ENCODE data around the gene CSMD2.

The CSMD2 gene

GRCh38 chr1:33635336-33636012 is 529.6 kb downstream of the CSMD2 start:
- DNase-seq (ENCODE audit: low read depth), result no peak

DNA sequence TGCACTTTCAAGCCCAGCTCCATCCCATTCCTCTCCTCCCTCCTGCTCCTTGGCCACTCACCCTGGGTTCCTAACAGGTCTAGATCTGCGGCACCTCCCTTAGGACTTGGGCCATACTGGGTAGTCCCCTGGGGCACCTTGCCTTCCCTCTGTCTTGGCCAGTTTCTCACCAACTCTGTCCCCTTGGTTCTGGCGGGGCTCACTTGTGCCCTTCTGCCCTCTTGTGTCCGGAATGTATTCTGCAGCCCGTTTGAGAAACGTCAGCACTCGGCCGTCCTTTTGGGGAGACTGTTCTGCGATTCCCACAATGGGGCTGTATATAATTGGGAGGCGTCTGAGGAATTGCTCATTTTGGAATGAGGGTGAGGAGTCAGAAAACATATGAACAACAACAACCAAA is 530.2 kb downstream of the CSMD2 start:
- no peak for DNase-seq (ENCODE audit: low read depth)

GRCh38 chr1:33634143-33634542 is 530.9 kb downstream of the CSMD2 start:
- DNase-seq (ENCODE audit: low read depth), result no peak

GRCh38 chr1:33633019-33633801 is 531.8 kb downstream of the CSMD2 start:
- DNase-seq (ENCODE audit: low read depth), result peak; percentile 62

GRCh38 chr1:33630686-33631085 is 534.3 kb downstream of the CSMD2 start:
- DNase-seq (ENCODE audit: low read depth), result no peak

- DNase-seq (ENCODE audit: low read depth), result no peak
Observed at GRCh38 chr1:33626801-33627200, 538.2 kb downstream of the CSMD2 start.

DNA sequence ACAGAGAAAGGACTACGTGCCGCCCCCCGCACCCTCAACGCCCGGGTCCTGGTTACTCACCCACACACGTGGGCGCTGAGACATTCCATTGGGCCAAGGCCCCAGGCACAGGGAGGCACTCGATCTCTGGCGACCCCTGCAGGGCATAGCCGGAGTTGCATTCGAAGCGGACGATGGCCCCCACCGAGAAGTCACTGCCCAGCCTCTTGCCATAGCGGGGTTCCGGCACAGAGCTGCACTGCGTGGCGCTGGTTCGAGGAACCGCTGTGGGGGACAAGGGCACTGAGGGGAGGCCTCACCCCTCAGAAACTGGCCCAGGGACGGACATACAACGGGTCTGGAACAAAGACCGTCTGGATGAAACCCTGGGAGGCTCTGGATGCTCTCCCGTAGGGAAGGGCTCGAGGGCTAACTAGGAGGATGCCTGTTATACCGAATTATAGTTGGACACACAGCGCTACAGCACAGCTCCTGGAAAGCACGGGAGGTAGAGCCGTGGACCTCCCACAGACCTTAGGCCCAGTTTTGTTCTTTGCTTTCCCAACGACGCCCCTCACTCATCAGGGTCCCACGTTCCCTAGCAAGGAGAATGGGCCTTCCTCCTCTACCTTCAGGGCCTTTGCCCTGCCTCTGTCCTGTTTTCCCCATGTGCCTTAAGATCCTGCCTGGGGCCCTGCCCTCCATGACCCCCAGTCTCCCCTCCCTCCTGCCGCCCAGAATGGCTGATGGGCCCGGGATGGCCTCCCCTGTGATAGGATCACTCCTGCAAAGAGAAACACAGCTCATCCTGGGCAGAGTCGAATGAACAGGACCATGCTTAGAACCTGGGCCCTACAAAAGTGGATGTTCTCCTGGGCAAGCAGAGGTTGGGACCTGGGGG is 539.8 kb downstream of the CSMD2 start:
- DNase-seq (ENCODE audit: low read depth), result no peak

DNA sequence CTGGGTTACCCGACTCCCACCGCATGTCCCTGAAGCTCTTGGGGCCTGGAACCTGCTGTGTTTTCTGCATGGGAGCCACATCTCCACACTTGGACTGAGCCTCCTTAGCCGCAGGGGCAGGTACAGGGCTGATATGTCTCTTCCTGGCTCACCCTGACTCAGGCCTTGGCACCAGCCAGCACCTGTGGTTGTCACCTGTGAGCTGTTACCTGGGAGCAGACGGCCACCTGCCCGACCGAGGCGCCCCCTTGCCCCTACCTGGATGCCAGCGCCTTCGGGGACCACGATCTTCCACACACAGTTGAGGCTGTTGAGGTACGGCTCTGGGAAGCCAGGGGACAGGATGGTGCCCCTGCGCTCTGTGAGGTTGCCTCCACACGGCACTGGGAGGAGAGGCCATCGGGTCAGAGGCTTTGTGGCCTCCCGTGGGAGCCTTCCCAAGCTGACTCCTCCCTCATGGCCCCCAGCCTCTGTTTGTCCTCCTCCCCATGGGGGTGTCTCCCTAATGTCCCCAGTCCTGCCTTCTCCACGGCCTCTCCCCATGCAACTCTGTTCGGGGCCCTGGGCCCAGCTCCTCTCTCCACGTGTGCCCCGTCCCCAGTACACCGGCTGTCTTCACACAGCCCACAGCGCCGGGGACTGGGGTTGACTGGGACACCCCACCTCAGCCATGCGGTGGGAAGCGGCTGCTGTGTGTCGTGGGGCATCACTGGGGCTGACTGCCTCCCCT is 540.6 kb downstream of the CSMD2 start:
- no peak for DNase-seq (ENCODE audit: low read depth)

GRCh38 chr1:33623811-33624210 is 541.2 kb downstream of the CSMD2 start:
- DNase-seq (ENCODE audit: low read depth), result no peak

GRCh38 chr1:33622757-33623156 is 542.3 kb downstream of the CSMD2 start:
- DNase-seq (ENCODE audit: low read depth), result no peak

DNA sequence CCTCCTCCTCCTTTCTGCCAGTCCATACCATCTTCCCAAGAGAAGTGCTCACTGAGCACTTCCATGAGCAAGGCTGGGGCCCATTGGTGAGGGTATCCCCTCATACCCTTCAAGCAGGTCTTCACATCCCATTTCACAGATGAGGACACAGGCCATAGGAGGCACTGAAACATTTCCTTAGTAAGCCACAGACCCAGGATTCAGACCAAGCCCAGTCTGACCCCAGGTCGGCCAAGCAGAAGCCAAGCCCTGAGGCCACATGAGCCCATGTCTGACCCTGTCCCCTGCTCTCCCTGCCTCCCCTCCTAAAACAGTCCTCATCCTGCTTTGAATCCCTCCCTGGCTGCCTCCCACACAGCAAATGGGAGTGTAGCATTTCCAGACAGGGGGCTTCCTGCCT is 546.4 kb downstream of the CSMD2 start:
- DNase-seq (ENCODE audit: low read depth), result no peak

DNA sequence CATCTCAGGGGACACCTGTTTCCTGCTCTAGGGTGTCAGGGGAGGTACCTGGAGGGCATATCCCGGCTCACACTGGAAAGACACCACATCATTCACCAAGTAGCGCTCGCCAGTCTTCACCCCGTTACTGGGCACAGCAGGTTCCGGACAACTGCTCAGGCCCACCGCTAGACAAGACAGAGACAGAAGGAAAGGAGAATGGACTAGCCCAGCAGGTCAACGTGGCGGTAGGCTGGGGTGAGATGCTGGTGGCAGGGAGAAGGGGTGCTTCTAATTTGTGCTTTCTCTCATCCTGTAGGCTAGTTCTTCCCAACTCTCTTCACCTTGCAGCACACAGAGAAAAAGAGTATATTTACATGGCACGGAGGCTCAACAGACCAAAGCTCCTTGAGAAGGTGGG is 547.6 kb downstream of the CSMD2 start:
- no peak for DNase-seq (ENCODE audit: low read depth)

GRCh38 chr1:33616780-33617179 is 548.2 kb downstream of the CSMD2 start:
- no peak for DNase-seq (ENCODE audit: low read depth)

GRCh38 chr1:33615546-33615945 is 549.5 kb downstream of the CSMD2 start:
- no peak for DNase-seq (ENCODE audit: low read depth)

GRCh38 chr1:33610864-33611455 is 554.1 kb downstream of the CSMD2 start:
- no peak for DNase-seq (ENCODE audit: low read depth)

DNA sequence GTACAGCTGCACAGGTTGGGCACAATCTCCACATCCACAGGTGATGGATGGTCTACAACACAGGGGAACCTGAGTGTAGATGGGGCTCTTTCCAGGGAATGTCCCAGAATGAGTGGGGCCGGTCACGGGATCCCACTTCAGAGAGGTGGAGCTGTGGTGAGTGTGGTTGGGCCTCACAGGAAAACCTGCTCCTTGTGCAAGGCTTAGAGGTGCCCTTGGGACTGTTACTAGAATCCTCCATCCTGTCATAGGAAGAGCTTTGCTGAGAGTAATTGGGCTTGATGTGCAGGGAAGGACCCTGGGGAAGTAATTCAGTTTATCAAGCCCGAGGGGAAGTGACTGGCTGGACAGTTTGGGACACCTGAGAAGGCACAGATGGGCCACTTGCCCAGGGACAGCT is 554.6 kb downstream of the CSMD2 start:
- DNase-seq (ENCODE audit: low read depth), result no peak

GRCh38 chr1:33609739-33610138 is 555.3 kb downstream of the CSMD2 start:
- DNase-seq (ENCODE audit: low read depth), result no peak

DNA sequence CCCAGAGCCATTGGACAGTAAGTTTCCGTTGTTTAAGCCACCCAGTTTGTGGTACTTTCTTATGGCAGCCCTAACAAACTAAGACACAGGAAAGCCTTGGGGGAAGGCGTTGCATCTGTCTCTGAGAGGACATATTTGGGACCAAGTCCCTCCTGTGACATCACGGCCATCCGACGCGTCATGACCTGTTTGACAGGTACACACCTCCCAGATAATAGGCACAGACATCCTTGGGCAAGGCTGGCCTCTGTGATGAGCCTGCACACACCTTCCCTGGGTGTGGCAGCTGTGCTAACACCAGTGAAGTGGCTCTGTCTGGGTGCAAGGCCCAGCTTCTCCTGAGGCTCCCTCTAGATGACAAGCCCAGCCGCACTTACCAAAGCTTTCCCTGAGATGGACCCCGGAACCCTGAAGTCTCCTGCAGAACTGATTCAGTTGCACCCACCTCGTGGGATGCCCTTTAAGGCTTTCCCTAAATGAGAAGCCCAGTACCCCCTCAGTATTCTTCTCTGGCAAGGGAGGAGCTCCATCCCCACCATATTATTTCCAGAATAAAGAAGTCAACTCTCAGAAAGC is 556.1 kb downstream of the CSMD2 start:
- no peak for DNase-seq (ENCODE audit: low read depth)

- DNase-seq (ENCODE audit: low read depth), result no peak
Observed at GRCh38 chr1:33607444-33608005, 557.5 kb downstream of the CSMD2 start.

- DNase-seq (ENCODE audit: low read depth), result no peak
Observed at GRCh38 chr1:33606272-33606671, 558.8 kb downstream of the CSMD2 start.

DNA sequence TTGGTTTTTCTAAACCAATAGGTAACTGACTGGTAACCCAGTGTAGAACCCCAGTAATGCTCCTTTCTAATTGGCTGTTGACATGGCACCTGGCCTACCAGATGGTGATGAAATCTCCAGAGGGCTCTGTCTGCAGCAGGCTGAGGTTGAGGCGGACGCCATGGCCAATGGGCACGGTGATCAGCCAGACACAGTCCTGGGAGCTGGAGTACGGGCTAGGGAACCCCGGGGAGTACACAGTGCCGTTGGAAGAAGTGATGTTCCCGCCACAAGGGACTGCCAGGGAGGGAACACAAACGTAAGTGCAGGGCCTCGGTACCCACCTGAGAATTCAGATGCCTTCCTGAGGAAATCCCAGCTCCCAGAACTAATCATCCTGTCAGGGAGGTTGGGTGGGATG is 562.8 kb downstream of the CSMD2 start:
- no peak for DNase-seq (ENCODE audit: low read depth)
